ENCODE data around the gene NCOR1. TPM values are rescaled to one million over a fixed set of nuclear protein-coding genes. Genes with fewer than 3 reads are reported as not detected.
"Not testable (repeated sequence)": the region's sequence is repeated elsewhere in the genome, so short reads cannot be mapped to it uniquely, and the experiment has no call there.

The NCOR1 gene
- 139 TPM for total RNA-seq

GRCh38 chr17:16215273-16215964, at the start of gene NCOR1:
NCOR1 (minus strand) TSS chr17:16215534; CDS start chr17:16194569, 20,965 bp downstream.
- peak; percentile 93 for DNase-seq (ENCODE audit: low spot score)

- no peak for DNase-seq (ENCODE audit: low spot score)
Observed at GRCh38 chr17:16262201-16262600, 46.9 kb upstream of the NCOR1 start.

GRCh38 chr17:16261049-16261448, 45.7 kb upstream of the NCOR1 start:
- no peak for DNase-seq (ENCODE audit: low spot score)

- no peak for DNase-seq (ENCODE audit: low spot score)
Observed at GRCh38 chr17:16259926-16260325, 44.6 kb upstream of the NCOR1 start.

- DNase-seq (ENCODE audit: low spot score): no peak
Observed at GRCh38 chr17:16258901-16259300, 43.6 kb upstream of the NCOR1 start.

- DNase-seq (ENCODE audit: low spot score): peak; percentile 70
Observed at GRCh38 chr17:16255481-16255921, 40.2 kb upstream of the NCOR1 start.

- no peak for DNase-seq (ENCODE audit: low spot score)
Observed at GRCh38 chr17:16254773-16255400, 39.6 kb upstream of the NCOR1 start.

GRCh38 chr17:16251556-16251955, 36.2 kb upstream of the NCOR1 start:
- no peak for DNase-seq (ENCODE audit: low spot score)

- DNase-seq (ENCODE audit: low spot score): no peak
Observed at GRCh38 chr17:16251043-16251442, 35.7 kb upstream of the NCOR1 start.

GRCh38 chr17:16250635-16251034, 35.3 kb upstream of the NCOR1 start:
- no peak for DNase-seq (ENCODE audit: low spot score)

- DNase-seq (ENCODE audit: low spot score): no peak
Observed at GRCh38 chr17:16247586-16247984, 32.3 kb upstream of the NCOR1 start.

- no peak for DNase-seq (ENCODE audit: low spot score)
Observed at GRCh38 chr17:16243801-16244567, 28.6 kb upstream of the NCOR1 start.

GRCh38 chr17:16243385-16243784, 28.1 kb upstream of the NCOR1 start:
- no peak for DNase-seq (ENCODE audit: low spot score)

GRCh38 chr17:16241906-16242399, 26.6 kb upstream of the NCOR1 start:
- no peak for DNase-seq (ENCODE audit: low spot score)

- no peak for DNase-seq (ENCODE audit: low spot score)
Observed at GRCh38 chr17:16239931-16240330, 24.6 kb upstream of the NCOR1 start.

GRCh38 chr17:16232391-16232790, 17.1 kb upstream of the NCOR1 start:
- DNase-seq (ENCODE audit: low spot score): no peak

- not testable (repeated sequence) for DNase-seq (ENCODE audit: low spot score)
Observed at GRCh38 chr17:16229912-16230561, 14.7 kb upstream of the NCOR1 start.

- no peak for DNase-seq (ENCODE audit: low spot score)
Observed at GRCh38 chr17:16222406-16222805, 7.1 kb upstream of the NCOR1 start.

GRCh38 chr17:16217002-16217635, 1.8 kb upstream of the NCOR1 start, which contains the start of gene PIGL:
PIGL (plus strand) TSS chr17:16217210; CDS start chr17:16217227, 17 bp downstream.
- DNase-seq (ENCODE audit: low spot score): peak; percentile 89

- not testable (repeated sequence) for DNase-seq (ENCODE audit: low spot score)
Observed at GRCh38 chr17:16216341-16217001, 1.1 kb upstream of the NCOR1 start.

- DNase-seq (ENCODE audit: low spot score): peak; percentile 36
Observed at GRCh38 chr17:16215965-16216316, 607 bp upstream of the NCOR1 start.
